K562 (cell line): Measurements from ENCODE around the gene FBRS.

ENCODE experiments used
- CHD2 ChIP-seq: IDR thresholded peaks from 2 replicates; pipeline ENCODE4 v1.6.1; 2011; ENCODE audit warnings: low read depth, low read length
- EGR1 ChIP-seq: fragments of 450-650 bp; conservative IDR thresholded peaks from 2 replicates; pipeline ENCODE4 v1.6.1; 2017; ENCODE audit warnings: mild to moderate bottlenecking
- ESRRA ChIP-seq: fragments of 450-650 bp; IDR thresholded peaks from 2 replicates; pipeline ENCODE4 v1.6.1; 2014; ENCODE audit warnings: low read depth, mild to moderate bottlenecking, moderate library complexity, borderline replicate concordance
- POLR2AphosphoS5 ChIP-seq: IDR thresholded peaks from 2 replicates; pipeline ENCODE4 v1.6.1; 2011; ENCODE audit warnings: mild to moderate bottlenecking, low read depth, low read length, moderate library complexity; ENCODE audit not compliant: control insufficient read depth, insufficient read depth
- SP2 ChIP-seq: IDR thresholded peaks from 2 replicates; pipeline ENCODE4 v1.6.1; 2011; ENCODE audit warnings: mild to moderate bottlenecking, low read depth, low read length, moderate library complexity; ENCODE audit not compliant: poor library complexity, severe bottlenecking; ENCODE audit errors: extremely low read depth
- SRSF3 ChIP-seq: fragments of 200-400 bp; formaldehyde crosslinking; IDR thresholded peaks from 2 replicates; pipeline ENCODE4 v1.6.1; 2016; ENCODE audit warnings: mild to moderate bottlenecking, low read length, moderate library complexity; ENCODE audit not compliant: insufficient read depth
- ZNF146 ChIP-seq: IDR thresholded peaks from one replicate; pipeline ENCODE4 v1.6.1; 2018; ENCODE audit warnings: missing compliant biosample characterization; ENCODE audit not compliant: unreplicated experiment
- ZZZ3 ChIP-seq: fragments of 450-650 bp; IDR thresholded peaks from 2 replicates; pipeline ENCODE4 v1.6.1; 2016; ENCODE audit warnings: antibody characterized with exemption, mild to moderate bottlenecking, moderate library complexity
- TF ChIP-seq, protein P1 (sequence below), 3 experiments: IDR thresholded peaks in 2 of 3; conservative IDR thresholded peaks in 1 of 3; 2 replicates each; pipeline ENCODE4 v1.5.1; 2011 to 2012; ENCODE audit warnings: low read length in 3 of 3, mild to moderate bottlenecking in 3 of 3, control low read depth in 2 of 3, improper control_type of control experiment in 1 of 3, inconsistent platforms in 1 of 3, low read depth in 1 of 3, mixed read lengths in 1 of 3, moderate library complexity in 1 of 3; ENCODE audit not compliant: insufficient read depth in 2 of 3
- TF ChIP-seq, protein P2 (sequence below), 2 experiments: fragments of 200-800 bp in 1 of 2; sonication (Bioruptor generic) in 1 of 2; sonication (generic) in 1 of 2; formaldehyde crosslinking in 1 of 2; IDR thresholded peaks in 1 of 2; conservative IDR thresholded peaks in 1 of 2; 2 replicates each; pipeline versions ENCODE4 v1.5.0 to v1.6.1; 2016 to 2020; ENCODE audit warnings: missing compliant biosample characterization in 1 of 2, missing genetic modification characterization in 1 of 2, missing genetic modification reagents in 1 of 2
- TF ChIP-seq, protein P3 (sequence below): fragments of 250-450 bp; sonication (Bioruptor Pico); IDR thresholded peaks from 2 replicates; pipeline ENCODE4 v1.8.0; 2021; ENCODE audit warnings: moderate library complexity, mild to moderate bottlenecking, inconsistent platforms
- TF ChIP-seq, protein P4 (sequence below): fragments of 250-450 bp; sonication (Bioruptor Pico); IDR thresholded peaks from 2 replicates; pipeline ENCODE4 v1.5.0; 2021
- TF ChIP-seq, protein P5 (sequence below): sonication (generic); formaldehyde crosslinking; IDR thresholded peaks from 2 replicates; pipeline ENCODE4 v1.8.1; 2023; ENCODE audit warnings: mild to moderate bottlenecking, missing genetic modification reagents
- TF ChIP-seq, protein P6 (sequence below): fragments of 450-650 bp; IDR thresholded peaks from 2 replicates; pipeline ENCODE4 v1.6.1; 2017; ENCODE audit warnings: mild to moderate bottlenecking, moderate library complexity

DNA sequence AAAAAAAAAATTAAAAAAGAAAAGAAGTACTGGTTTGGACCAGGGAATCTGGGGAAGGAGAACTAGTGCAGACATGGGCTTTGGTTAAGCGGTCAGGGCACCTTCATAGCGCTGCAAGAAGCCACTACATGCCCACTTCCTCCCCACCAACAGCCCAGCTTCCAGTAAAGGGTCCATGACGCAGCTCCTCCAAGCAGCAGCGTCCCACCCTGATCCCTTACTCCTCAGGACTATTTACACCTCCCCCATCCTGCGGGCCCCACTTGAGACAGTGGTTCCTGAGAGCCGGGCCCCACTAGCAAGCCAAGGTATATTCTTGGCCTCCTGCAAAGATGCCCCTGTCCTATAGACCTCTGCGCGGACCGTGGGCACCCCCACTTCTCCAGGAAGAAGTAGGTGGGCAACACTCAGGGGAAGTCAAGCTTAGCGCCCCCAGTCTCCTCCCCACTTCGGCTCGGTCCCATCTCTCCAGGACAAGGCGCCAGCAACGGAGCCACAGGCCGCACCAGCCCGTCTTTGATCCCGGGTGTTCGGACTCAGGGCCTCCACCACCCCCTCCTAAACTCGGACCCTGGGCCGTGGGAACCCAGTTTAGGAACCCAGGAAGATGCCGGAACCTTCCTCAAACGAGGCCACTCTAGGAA lies 8.4 kb upstream of the FBRS start:
- TF ChIP-seq, protein P1, sequence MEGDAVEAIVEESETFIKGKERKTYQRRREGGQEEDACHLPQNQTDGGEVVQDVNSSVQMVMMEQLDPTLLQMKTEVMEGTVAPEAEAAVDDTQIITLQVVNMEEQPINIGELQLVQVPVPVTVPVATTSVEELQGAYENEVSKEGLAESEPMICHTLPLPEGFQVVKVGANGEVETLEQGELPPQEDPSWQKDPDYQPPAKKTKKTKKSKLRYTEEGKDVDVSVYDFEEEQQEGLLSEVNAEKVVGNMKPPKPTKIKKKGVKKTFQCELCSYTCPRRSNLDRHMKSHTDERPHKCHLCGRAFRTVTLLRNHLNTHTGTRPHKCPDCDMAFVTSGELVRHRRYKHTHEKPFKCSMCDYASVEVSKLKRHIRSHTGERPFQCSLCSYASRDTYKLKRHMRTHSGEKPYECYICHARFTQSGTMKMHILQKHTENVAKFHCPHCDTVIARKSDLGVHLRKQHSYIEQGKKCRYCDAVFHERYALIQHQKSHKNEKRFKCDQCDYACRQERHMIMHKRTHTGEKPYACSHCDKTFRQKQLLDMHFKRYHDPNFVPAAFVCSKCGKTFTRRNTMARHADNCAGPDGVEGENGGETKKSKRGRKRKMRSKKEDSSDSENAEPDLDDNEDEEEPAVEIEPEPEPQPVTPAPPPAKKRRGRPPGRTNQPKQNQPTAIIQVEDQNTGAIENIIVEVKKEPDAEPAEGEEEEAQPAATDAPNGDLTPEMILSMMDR (IDR thresholded peaks at IDR 0.05 in 2 of 3, conservative IDR thresholded peaks at IDR 0.05 in 1 of 3; ENCODE audit: insufficient read depth in 2 of 3, low read depth in 1 of 3, low read length in 3 of 3): 0 out of 6 replicates have a peak, but pooled peaks of 1 of the 3 experiments have one; percentile 2
- TF ChIP-seq, protein P2, sequence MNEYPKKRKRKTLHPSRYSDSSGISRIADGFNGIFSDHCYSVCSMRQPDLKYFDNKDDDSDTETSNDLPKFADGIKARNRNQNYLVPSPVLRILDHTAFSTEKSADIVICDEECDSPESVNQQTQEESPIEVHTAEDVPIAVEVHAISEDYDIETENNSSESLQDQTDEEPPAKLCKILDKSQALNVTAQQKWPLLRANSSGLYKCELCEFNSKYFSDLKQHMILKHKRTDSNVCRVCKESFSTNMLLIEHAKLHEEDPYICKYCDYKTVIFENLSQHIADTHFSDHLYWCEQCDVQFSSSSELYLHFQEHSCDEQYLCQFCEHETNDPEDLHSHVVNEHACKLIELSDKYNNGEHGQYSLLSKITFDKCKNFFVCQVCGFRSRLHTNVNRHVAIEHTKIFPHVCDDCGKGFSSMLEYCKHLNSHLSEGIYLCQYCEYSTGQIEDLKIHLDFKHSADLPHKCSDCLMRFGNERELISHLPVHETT (CRISPR knock-in tag; conservative IDR thresholded peaks at IDR 0.05 in 1 of 2, IDR thresholded peaks at IDR 0.05 in 1 of 2): no peak
- TF ChIP-seq ZNF146 (no peak), CHD2 (no peak), ZZZ3 (no peak), SRSF3 (no peak), ESRRA (no peak), SP2 (no peak), POLR2AphosphoS5 (no peak), EGR1 (no peak)
- TF ChIP-seq, protein P3, sequence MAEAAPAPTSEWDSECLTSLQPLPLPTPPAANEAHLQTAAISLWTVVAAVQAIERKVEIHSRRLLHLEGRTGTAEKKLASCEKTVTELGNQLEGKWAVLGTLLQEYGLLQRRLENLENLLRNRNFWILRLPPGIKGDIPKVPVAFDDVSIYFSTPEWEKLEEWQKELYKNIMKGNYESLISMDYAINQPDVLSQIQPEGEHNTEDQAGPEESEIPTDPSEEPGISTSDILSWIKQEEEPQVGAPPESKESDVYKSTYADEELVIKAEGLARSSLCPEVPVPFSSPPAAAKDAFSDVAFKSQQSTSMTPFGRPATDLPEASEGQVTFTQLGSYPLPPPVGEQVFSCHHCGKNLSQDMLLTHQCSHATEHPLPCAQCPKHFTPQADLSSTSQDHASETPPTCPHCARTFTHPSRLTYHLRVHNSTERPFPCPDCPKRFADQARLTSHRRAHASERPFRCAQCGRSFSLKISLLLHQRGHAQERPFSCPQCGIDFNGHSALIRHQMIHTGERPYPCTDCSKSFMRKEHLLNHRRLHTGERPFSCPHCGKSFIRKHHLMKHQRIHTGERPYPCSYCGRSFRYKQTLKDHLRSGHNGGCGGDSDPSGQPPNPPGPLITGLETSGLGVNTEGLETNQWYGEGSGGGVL (CRISPR knock-in tag): no peak
- TF ChIP-seq, protein P4, sequence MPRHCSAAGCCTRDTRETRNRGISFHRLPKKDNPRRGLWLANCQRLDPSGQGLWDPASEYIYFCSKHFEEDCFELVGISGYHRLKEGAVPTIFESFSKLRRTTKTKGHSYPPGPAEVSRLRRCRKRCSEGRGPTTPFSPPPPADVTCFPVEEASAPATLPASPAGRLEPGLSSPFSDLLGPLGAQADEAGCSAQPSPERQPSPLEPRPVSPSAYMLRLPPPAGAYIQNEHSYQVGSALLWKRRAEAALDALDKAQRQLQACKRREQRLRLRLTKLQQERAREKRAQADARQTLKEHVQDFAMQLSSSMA (CRISPR knock-in tag): no peak
- TF ChIP-seq, protein P5, sequence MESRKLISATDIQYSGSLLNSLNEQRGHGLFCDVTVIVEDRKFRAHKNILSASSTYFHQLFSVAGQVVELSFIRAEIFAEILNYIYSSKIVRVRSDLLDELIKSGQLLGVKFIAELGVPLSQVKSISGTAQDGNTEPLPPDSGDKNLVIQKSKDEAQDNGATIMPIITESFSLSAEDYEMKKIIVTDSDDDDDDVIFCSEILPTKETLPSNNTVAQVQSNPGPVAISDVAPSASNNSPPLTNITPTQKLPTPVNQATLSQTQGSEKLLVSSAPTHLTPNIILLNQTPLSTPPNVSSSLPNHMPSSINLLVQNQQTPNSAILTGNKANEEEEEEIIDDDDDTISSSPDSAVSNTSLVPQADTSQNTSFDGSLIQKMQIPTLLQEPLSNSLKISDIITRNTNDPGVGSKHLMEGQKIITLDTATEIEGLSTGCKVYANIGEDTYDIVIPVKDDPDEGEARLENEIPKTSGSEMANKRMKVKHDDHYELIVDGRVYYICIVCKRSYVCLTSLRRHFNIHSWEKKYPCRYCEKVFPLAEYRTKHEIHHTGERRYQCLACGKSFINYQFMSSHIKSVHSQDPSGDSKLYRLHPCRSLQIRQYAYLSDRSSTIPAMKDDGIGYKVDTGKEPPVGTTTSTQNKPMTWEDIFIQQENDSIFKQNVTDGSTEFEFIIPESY (CRISPR knock-in tag): peak; percentile 95
- TF ChIP-seq, protein P6, sequence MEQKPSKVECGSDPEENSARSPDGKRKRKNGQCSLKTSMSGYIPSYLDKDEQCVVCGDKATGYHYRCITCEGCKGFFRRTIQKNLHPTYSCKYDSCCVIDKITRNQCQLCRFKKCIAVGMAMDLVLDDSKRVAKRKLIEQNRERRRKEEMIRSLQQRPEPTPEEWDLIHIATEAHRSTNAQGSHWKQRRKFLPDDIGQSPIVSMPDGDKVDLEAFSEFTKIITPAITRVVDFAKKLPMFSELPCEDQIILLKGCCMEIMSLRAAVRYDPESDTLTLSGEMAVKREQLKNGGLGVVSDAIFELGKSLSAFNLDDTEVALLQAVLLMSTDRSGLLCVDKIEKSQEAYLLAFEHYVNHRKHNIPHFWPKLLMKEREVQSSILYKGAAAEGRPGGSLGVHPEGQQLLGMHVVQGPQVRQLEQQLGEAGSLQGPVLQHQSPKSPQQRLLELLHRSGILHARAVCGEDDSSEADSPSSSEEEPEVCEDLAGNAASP: no peak
